HCT116 (cell line): ENCODE results near the gene COL23A1.

Experiments
- CEBPB ChIP-seq: IDR thresholded peaks from 2 replicates; pipeline ENCODE4 v1.6.1; 2012; ENCODE audit warnings: low read depth
- EGR1 ChIP-seq: IDR thresholded peaks from 2 replicates; pipeline ENCODE4 v1.6.1; 2012; ENCODE audit warnings: low read depth
- EZH2 ChIP-seq: fragments of 200-600 bp; sonication (generic); IDR thresholded peaks from 2 replicates; pipeline ENCODE4 v1.6.1; 2017; ENCODE audit warnings: antibody characterized with exemption, mixed run types
- JUND ChIP-seq: IDR thresholded peaks from 2 replicates; pipeline ENCODE4 v1.6.1; 2012
- POLR2A ChIP-seq: IDR thresholded peaks from 2 replicates; pipeline ENCODE4 v1.7.0; 2011; ENCODE audit warnings: borderline replicate concordance; ENCODE audit not compliant: insufficient read depth, insufficient read length; ENCODE audit errors: extremely low read depth
- RAD21 ChIP-seq: IDR thresholded peaks from 2 replicates; pipeline ENCODE4 v1.6.1; 2012; ENCODE audit warnings: low read depth, mild to moderate bottlenecking
- YY1 ChIP-seq: IDR thresholded peaks from 2 replicates; pipeline ENCODE4 v1.6.1; 2011; ENCODE audit warnings: low read length, low read depth, moderate library complexity, mild to moderate bottlenecking; ENCODE audit not compliant: insufficient replicate concordance; ENCODE audit errors: extremely low read depth
- ZNF274 ChIP-seq: fragments of 200-500 bp; sonication (Bioruptor generic); IDR thresholded peaks from 2 replicates; pipeline ENCODE4 v1.6.1; 2014; ENCODE audit warnings: mild to moderate bottlenecking, low read depth, low read length, inconsistent platforms
- TF ChIP-seq, protein P1 (sequence below), 3 experiments: fragments of 200-600 bp in 1 of 3; sonication (generic) in 1 of 3; IDR thresholded peaks in 2 of 3; conservative IDR thresholded peaks in 1 of 3; 2 replicates each; pipeline ENCODE4 v1.5.1; 2012 to 2017; ENCODE audit warnings: low read depth in 2 of 3, low read length in 2 of 3, antibody characterized with exemption in 1 of 3, borderline replicate concordance in 1 of 3, control low read depth in 1 of 3, mild to moderate bottlenecking in 1 of 3, mixed read lengths in 1 of 3, mixed run types in 1 of 3, moderate library complexity in 1 of 3; ENCODE audit not compliant: insufficient read depth in 1 of 3

DNA sequence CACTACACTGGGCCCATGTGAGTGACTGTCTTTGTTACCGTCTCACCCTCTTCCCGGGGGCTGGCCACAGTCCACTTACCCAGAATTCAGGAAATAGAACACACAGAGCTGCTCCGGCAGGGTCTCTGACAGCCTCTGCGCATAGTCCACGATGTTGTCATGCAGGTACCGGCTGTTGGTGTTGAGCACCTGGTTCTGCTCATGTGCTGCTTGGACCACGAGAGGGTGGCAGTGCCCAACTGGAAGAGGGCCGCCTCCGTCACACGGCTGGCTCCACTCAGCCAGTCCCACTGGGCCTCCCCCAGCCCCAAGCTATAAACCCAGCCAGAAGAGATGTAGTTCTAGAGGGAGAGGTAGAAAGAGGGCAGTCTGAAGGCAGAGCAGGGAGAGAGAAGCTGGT is 360.3 kb downstream of the COL23A1 start:
- TF ChIP-seq RAD21 (no peak), EGR1 (no peak), EZH2 (no peak), ZNF274 (no peak), JUND (no peak), POLR2A (no peak), YY1 (no peak), CEBPB (no peak)
- TF ChIP-seq, protein P1, sequence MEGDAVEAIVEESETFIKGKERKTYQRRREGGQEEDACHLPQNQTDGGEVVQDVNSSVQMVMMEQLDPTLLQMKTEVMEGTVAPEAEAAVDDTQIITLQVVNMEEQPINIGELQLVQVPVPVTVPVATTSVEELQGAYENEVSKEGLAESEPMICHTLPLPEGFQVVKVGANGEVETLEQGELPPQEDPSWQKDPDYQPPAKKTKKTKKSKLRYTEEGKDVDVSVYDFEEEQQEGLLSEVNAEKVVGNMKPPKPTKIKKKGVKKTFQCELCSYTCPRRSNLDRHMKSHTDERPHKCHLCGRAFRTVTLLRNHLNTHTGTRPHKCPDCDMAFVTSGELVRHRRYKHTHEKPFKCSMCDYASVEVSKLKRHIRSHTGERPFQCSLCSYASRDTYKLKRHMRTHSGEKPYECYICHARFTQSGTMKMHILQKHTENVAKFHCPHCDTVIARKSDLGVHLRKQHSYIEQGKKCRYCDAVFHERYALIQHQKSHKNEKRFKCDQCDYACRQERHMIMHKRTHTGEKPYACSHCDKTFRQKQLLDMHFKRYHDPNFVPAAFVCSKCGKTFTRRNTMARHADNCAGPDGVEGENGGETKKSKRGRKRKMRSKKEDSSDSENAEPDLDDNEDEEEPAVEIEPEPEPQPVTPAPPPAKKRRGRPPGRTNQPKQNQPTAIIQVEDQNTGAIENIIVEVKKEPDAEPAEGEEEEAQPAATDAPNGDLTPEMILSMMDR (IDR thresholded peaks at IDR 0.05 in 2 of 3, conservative IDR thresholded peaks at IDR 0.05 in 1 of 3; ENCODE audit: borderline replicate concordance in 1 of 3, insufficient read depth in 1 of 3, low read depth in 2 of 3, low read length in 2 of 3) = no peak
